ENCODE data around the gene TERT.

Gene TERT

DNA sequence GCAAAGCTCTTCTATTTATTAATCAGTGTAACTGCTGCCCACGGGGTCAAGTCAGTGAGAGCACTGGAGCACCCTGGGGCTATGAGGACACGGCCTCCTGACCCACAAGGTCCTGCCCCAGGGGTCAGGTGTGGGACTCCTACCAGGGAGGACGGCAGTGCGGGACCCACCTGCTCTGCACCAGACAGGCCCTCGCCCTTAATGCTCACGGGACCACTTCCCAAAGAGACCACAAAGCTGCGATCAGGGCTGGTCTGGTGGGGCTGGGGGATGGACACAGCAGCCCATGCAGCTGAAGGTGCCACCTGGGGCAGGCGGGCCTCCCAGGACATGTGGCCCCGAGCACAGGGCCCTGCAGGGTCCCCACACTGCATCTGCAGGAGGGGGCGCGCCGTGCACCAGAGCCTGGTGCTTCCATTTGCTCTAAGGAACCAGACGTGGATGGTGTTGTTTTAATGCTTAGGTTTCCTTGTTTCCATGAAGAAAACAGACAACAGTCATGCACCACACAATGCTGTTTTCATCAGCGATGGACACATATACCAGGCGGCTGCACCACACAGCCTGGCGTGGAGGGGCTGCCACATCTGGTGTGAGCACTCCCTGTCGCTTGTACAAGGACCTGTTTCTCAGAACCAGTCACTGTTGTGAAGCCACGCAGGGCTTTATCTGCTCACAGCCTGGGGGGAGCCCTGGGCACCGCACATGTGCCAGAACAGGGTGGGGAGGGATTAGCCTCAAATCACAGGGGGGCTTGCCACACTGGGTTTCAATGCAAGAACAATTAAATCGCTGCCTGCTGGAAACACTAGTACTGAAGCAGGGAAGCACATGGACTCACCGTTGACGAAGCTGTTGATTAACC is 27.4 kb upstream of the TERT start:
- peaks cover 9% of the 10 kb centered on the region for H3K4me1 ChIP-seq (ENCODE audit: insufficient read depth, low read length, poor library complexity, severe bottlenecking)
- no peak overlapping the region for H3K9ac ChIP-seq (ENCODE audit: low read depth, low read length, poor library complexity, severe bottlenecking)
- no peaks in the 10 kb centered on the region for H3K27me3 ChIP-seq (ENCODE audit: insufficient read depth, low read length, poor library complexity, severe bottlenecking)
- H2AFZ ChIP-seq (ENCODE audit: low read length) = no peak overlapping the region
- peaks cover 5% of the 10 kb centered on the region; the same call in 1 of the 2 replicates for H3K79me2 ChIP-seq (ENCODE audit: insufficient read depth, low read length)
- H3K4me3 ChIP-seq (ENCODE audit: low read length, poor library complexity, severe bottlenecking) = no peak overlapping the region
- peaks cover 3% of the 10 kb centered on the region; the same call in 1 of the 2 replicates for H3F3A ChIP-seq (ENCODE audit: low read depth)
- TF ChIP-seq EZH2phosphoT487 (IDR thresholded peaks at IDR 0.05; ENCODE audit: borderline replicate concordance) = no peak
- TF ChIP-seq, protein P1, sequence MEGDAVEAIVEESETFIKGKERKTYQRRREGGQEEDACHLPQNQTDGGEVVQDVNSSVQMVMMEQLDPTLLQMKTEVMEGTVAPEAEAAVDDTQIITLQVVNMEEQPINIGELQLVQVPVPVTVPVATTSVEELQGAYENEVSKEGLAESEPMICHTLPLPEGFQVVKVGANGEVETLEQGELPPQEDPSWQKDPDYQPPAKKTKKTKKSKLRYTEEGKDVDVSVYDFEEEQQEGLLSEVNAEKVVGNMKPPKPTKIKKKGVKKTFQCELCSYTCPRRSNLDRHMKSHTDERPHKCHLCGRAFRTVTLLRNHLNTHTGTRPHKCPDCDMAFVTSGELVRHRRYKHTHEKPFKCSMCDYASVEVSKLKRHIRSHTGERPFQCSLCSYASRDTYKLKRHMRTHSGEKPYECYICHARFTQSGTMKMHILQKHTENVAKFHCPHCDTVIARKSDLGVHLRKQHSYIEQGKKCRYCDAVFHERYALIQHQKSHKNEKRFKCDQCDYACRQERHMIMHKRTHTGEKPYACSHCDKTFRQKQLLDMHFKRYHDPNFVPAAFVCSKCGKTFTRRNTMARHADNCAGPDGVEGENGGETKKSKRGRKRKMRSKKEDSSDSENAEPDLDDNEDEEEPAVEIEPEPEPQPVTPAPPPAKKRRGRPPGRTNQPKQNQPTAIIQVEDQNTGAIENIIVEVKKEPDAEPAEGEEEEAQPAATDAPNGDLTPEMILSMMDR (conservative IDR thresholded peaks at IDR 0.05; ENCODE audit: low read length) = no peak
- no peaks in the 10 kb centered on the region for H3K9me2 ChIP-seq (replicated peaks; ENCODE audit: low read depth, low read length)
- H3K4me2 ChIP-seq (ENCODE audit: low read depth, low read length, poor library complexity, severe bottlenecking) = no peak overlapping the region
- H4K20me1 ChIP-seq (ENCODE audit: insufficient read depth, low read length, poor library complexity, severe bottlenecking) = no peaks in the 10 kb centered on the region
- no peaks in the 10 kb centered on the region for H3K9me3 ChIP-seq (ENCODE audit: insufficient read depth, low read depth, low read length)
- H3K36me3 ChIP-seq (ENCODE audit: insufficient read depth, low read length) = peaks cover 86% of the 10 kb centered on the region

DNA sequence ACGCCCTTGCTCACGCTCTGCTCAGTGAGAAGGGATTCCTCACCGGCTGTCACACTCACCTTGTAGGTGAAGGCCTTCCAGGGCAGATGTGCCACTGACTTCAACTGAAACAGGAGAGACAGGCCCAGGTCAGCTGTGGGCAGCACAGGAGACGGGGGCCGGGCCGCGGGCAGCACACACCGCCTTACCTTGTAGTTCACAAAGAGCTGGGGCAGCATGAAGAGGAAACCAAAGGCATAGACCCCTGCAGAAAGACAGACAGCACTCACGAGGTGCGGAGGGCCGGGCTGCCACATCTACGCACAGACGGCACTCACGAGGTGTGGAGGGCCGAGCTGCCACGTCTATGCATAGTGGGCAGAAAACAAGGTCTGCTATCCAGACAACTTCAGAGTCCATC is 26.7 kb upstream of the TERT start:
- H3K79me2 ChIP-seq (ENCODE audit: insufficient read depth, low read length) = peaks cover 5% of the 10 kb centered on the region; the same call in 1 of the 2 replicates
- TF ChIP-seq, protein P1 (conservative IDR thresholded peaks at IDR 0.05; ENCODE audit: low read length) = no peak
- TF ChIP-seq EZH2phosphoT487 (IDR thresholded peaks at IDR 0.05; ENCODE audit: borderline replicate concordance) = no peak
- H3K36me3 ChIP-seq (ENCODE audit: insufficient read depth, low read length) = peaks cover 87% of the 10 kb centered on the region

GRCh38 chr5:1320436-1321344 is 25.8 kb upstream of the TERT start:
- Histone ChIP-seq H3K27me3 (ENCODE audit: insufficient read depth, low read length, poor library complexity, severe bottlenecking) (no peaks in the 10 kb centered on the region), H4K20me1 (ENCODE audit: insufficient read depth, low read length, poor library complexity, severe bottlenecking) (no peaks in the 10 kb centered on the region), H3K4me1 (ENCODE audit: insufficient read depth, low read length, poor library complexity, severe bottlenecking) (peaks cover 21% of the 10 kb centered on the region), H3F3A (ENCODE audit: low read depth) (peaks cover 15% of the 10 kb centered on the region), H3K9me3 (ENCODE audit: insufficient read depth, low read depth, low read length) (no peaks in the 10 kb centered on the region), H3K79me2 (ENCODE audit: insufficient read depth, low read length) (peaks cover 5% of the 10 kb centered on the region; the same call in 1 of the 2 replicates), H2AFZ (ENCODE audit: low read length) (no peak overlapping the region), H3K9me2 (replicated peaks; ENCODE audit: low read depth, low read length) (no peaks in the 10 kb centered on the region), H3K4me2 (ENCODE audit: low read depth, low read length, poor library complexity, severe bottlenecking) (no peak overlapping the region), H3K9ac (ENCODE audit: low read depth, low read length, poor library complexity, severe bottlenecking) (no peak overlapping the region), H3K36me3 (ENCODE audit: insufficient read depth, low read length) (peaks cover 83% of the 10 kb centered on the region), H3K4me3 (ENCODE audit: low read length, poor library complexity, severe bottlenecking) (no peak overlapping the region)
- TF ChIP-seq, protein P1 (conservative IDR thresholded peaks at IDR 0.05; ENCODE audit: low read length) = no peak
- TF ChIP-seq EZH2phosphoT487 (IDR thresholded peaks at IDR 0.05; ENCODE audit: borderline replicate concordance) = no peak

More for the DNA sequence above, 26.7 kb upstream of the TERT start:
- Histone ChIP-seq H3K4me3 (ENCODE audit: low read length, poor library complexity, severe bottlenecking) (no peak overlapping the region), H3K4me1 (ENCODE audit: insufficient read depth, low read length, poor library complexity, severe bottlenecking) (peaks cover 16% of the 10 kb centered on the region), H2AFZ (ENCODE audit: low read length) (no peak overlapping the region), H4K20me1 (ENCODE audit: insufficient read depth, low read length, poor library complexity, severe bottlenecking) (no peaks in the 10 kb centered on the region), H3F3A (ENCODE audit: low read depth) (peaks cover 10% of the 10 kb centered on the region), H3K4me2 (ENCODE audit: low read depth, low read length, poor library complexity, severe bottlenecking) (no peak overlapping the region), H3K9me3 (ENCODE audit: insufficient read depth, low read depth, low read length) (no peaks in the 10 kb centered on the region), H3K9ac (ENCODE audit: low read depth, low read length, poor library complexity, severe bottlenecking) (no peak overlapping the region), H3K27me3 (ENCODE audit: insufficient read depth, low read length, poor library complexity, severe bottlenecking) (no peaks in the 10 kb centered on the region), H3K9me2 (replicated peaks; ENCODE audit: low read depth, low read length) (no peaks in the 10 kb centered on the region)
